CD4-positive, alpha-beta memory T cell (primary cell): ENCODE data around the gene RNASEL. TPM values are rescaled to one million over a fixed set of nuclear protein-coding genes. Genes with fewer than 3 reads are reported as not detected.

Experiments used
- CTCF ChIA-PET: fragments of 350-600 bp; sonication (Branson Sonifier 250); formaldehyde crosslinking; loops from one replicate; lab custom pipeline; 2021; ENCODE audit warnings: inconsistent platforms; ENCODE audit not compliant: partially characterized antibody; lab: Charles Lee
- POLR2A ChIA-PET: fragments of 350-600 bp; sonication (Branson Sonifier 250); formaldehyde crosslinking; loops from one replicate; lab custom pipeline; 2021; ENCODE audit not compliant: partially characterized antibody; lab: Charles Lee
- DNase-seq, 5 donors: peaks; one replicate each; pipeline versions ENCODE4 v3.0.0 to v3.0.0-alpha.2; 2020 to 2022; ENCODE audit warnings: mixed read lengths in 1 of 5
- H3K27ac ChIP-seq: one replicate; pipeline ENCODE4 v1.7.0; 2013; ENCODE audit warnings: low read depth, low read length
- H3K27me3 ChIP-seq: 2 replicates; pipeline ENCODE4 v1.7.0; 2013; ENCODE audit warnings: mild to moderate bottlenecking, low read length, moderate library complexity; ENCODE audit not compliant: insufficient read depth
- H3K36me3 ChIP-seq: 2 replicates; pipeline ENCODE4 v1.7.0; 2013; ENCODE audit warnings: mild to moderate bottlenecking, low read length, moderate library complexity; ENCODE audit not compliant: insufficient read depth
- H3K4me1 ChIP-seq: 2 replicates; pipeline ENCODE4 v1.7.0; 2013; ENCODE audit warnings: mild to moderate bottlenecking, low read length, moderate library complexity; ENCODE audit not compliant: insufficient read depth
- H3K4me3 ChIP-seq, 2 donors: one replicate each; pipeline ENCODE4 v1.7.0; 2013; ENCODE audit warnings: low read length in 2 of 2, mild to moderate bottlenecking in 1 of 2
- H3K9me3 ChIP-seq, 2 donors: one replicate each; pipeline ENCODE4 v1.7.0; 2013; ENCODE audit warnings: low read length in 2 of 2, control low read depth in 1 of 2; ENCODE audit not compliant: control insufficient read depth in 1 of 2
- H3K27ac Mint-ChIP-seq, 7 donors: one replicate each; pipeline ENCODE4 v1.8.0; 2020 to 2021; ENCODE audit warnings: mixed read lengths in 7 of 7, mild to moderate bottlenecking in 6 of 7, inconsistent platforms in 3 of 7, moderate library complexity in 3 of 7
- H3K27me3 Mint-ChIP-seq, 2 donors: one replicate each; pipeline ENCODE4 v1.8.0; 2020 to 2021; ENCODE audit warnings: mixed read lengths in 2 of 2
- H3K36me3 Mint-ChIP-seq, 2 donors: one replicate each; pipeline ENCODE4 v1.8.0; 2020 to 2021; ENCODE audit warnings: mixed read lengths in 2 of 2, inconsistent platforms in 1 of 2, mild to moderate bottlenecking in 1 of 2
- H3K4me1 Mint-ChIP-seq, 4 donors: one replicate each; pipeline ENCODE4 v1.8.0; 2020 to 2021; ENCODE audit warnings: mixed read lengths in 4 of 4, mild to moderate bottlenecking in 1 of 4
- H3K4me3 Mint-ChIP-seq, 8 donors: one replicate each; pipeline ENCODE4 v1.8.0; 2020 to 2021; ENCODE audit warnings: mixed read lengths in 8 of 8, mild to moderate bottlenecking in 7 of 8, moderate library complexity in 6 of 8, inconsistent platforms in 3 of 8
- H3K9me3 Mint-ChIP-seq, 8 donors: one replicate each; pipeline ENCODE4 v1.8.0; 2020 to 2021; ENCODE audit warnings: mixed read lengths in 8 of 8, mild to moderate bottlenecking in 5 of 8, inconsistent platforms in 3 of 8, moderate library complexity in 1 of 8
- intact Hi-C: fragments of 100-400 bp; cut with micrococcal nuclease; formaldehyde crosslinking; loops from one replicate; pipeline ENCODE4 v1.15.1; 2023
- polyA plus RNA-seq, 2 donors: library from polyadenylated mRNA; unstranded; fragments of 300-500 nt; fragmentation: Illumina TruSeq; gene quantifications; one replicate each; pipeline ENCODE4 v1.2.3, GENCODE V29; 2021
- total RNA-seq, 2 experiments: library from RNA; stranded (reverse); gene quantifications; one replicate each; pipeline ENCODE4 v1.2.3, GENCODE V29; 2021

Gene RNASEL, protein sequence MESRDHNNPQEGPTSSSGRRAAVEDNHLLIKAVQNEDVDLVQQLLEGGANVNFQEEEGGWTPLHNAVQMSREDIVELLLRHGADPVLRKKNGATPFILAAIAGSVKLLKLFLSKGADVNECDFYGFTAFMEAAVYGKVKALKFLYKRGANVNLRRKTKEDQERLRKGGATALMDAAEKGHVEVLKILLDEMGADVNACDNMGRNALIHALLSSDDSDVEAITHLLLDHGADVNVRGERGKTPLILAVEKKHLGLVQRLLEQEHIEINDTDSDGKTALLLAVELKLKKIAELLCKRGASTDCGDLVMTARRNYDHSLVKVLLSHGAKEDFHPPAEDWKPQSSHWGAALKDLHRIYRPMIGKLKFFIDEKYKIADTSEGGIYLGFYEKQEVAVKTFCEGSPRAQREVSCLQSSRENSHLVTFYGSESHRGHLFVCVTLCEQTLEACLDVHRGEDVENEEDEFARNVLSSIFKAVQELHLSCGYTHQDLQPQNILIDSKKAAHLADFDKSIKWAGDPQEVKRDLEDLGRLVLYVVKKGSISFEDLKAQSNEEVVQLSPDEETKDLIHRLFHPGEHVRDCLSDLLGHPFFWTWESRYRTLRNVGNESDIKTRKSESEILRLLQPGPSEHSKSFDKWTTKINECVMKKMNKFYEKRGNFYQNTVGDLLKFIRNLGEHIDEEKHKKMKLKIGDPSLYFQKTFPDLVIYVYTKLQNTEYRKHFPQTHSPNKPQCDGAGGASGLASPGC
- total RNA-seq, result 10 to 100 TPM; 33.9 to 35.4 TPM
- 10 to 100 TPM in 1 of 2 donors, 1 to 10 TPM in 1; 4.5 to 11.6 TPM for polyA plus RNA-seq

DNA sequence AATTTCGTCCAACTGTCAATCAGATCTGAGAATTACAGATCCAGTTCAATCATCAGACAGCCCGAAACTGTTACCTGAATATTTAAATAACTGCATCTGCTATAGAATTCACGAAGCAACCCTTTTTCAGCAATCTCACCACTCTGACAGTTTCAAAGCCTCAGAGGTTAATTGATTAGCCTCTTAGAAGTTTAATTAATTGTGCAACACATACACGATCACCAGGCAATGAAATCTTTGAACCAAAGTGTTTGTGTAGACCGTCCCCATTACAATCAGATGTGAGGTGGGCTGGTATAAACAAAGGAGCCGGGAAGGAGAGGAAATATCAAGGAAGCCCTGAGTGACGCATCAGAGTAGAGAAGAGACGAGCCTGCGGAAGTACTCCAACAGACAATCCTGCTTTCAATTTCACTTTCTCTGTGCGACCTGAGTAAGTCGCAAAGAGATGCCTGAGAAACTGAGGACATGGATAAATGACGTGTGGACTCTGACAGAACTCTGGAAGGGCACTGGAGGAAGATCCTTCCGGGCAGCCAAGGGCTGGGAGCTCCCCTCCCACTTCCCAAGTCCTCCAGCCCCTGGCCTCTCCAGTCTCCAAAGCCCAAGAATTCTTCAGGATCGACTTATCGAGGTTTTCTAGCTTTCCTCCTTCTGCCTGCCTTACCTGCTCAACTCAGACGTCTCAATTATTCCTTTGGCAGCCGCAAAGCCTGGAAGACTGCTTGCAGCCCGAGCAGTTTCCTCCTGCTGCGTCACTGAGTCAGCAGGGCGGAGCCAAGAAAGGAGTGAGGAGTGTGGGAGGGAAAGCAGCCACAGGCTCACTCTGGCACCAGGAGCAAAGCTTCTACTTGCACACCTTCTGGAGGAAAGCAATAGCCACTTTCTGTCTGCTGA lies at the start of gene RNASEL:
Gene RNASEL, minus strand, starts transcription at position 757 of the 897 bp plus-strand sequence. CDS start 2,450 bp downstream, outside the sequence.
- Mint-ChIP-seq H3K4me3 (peak within 1 kb of the TSS; percentile 93 to 99 (median 96)), H3K36me3 (peaks cover 32 to 45% of the 10 kb centered on the region in 2 donors), H3K4me1 (peaks cover 36 to 61% (median 46%) of the 10 kb centered on the region in 4 donors), H3K27ac (peak within 1 kb of the TSS; percentile 96 to 100 (median 99)), H3K27me3 (no peaks in the 10 kb centered on the region), H3K9me3 (peaks cover 0 to 4% (median 0%) of the 10 kb centered on the region in 8 donors)
- Histone ChIP-seq H3K9me3 (no peaks in the 10 kb centered on the region), H3K4me3 (peak within 1 kb of the TSS; percentile 93 to 94), H3K4me1 (peaks cover 48% of the 10 kb centered on the region), H3K27me3 (no peaks in the 10 kb centered on the region), H3K27ac (peak within 1 kb of the TSS; percentile 98), H3K36me3 (no peaks in the 10 kb centered on the region)
- intact Hi-C loops, result loop anchor here (1.0 to 2.0 kb wide), 3 partner anchors 16 to 560 kb away; partner anchors contain the start of genes DHX9 and RGS16
- ChIA-PET CTCF (interaction anchor here (0.8 to 5.4 kb wide), 10 partner anchors 7 to 445 kb away, joined by 3 to 69 read pairs (median 4); no protein-coding TSS in a partner anchor), POLR2A (interaction anchor here (0.8 to 3.3 kb wide), 12 partner anchors 12 to 559 kb away, joined by 3 to 31 read pairs (median 9); partner anchors contain the start of genes DHX9, NPL and RGS16)
- peak; percentile 60 to 77 (median 71) for DNase-seq

DNA sequence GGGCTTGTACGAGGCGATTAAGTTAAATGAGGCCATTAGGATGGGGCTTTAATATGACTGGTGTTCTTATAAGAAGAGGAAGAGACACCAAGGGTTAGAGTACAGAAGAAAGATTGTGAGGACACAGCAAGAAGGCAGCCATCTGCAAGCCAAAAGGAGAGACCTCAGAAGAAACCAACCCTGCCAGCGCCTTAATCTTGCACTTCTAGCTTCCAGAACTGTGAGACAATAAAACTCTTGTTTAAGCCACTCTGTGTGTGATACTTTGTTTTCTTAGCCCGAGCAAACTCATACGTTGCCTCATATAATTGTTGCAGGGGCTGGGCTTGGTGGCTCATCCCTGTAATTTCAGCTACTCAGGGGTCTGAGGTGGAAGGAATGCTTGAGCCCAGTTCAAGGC lies 48.7 kb upstream of the RNASEL start:
- Mint-ChIP-seq H3K27me3 (no peaks in the 10 kb centered on the region), H3K9me3 (no peaks in the 10 kb centered on the region), H3K4me3 (no peak overlapping the region), H3K27ac (no peak overlapping the region), H3K36me3 (no peaks in the 10 kb centered on the region), H3K4me1 (peaks cover 3 to 10% (median 4%) of the 10 kb centered on the region in 4 donors)
- Histone ChIP-seq H3K4me1 (peaks cover 4% of the 10 kb centered on the region), H3K9me3 (no peaks in the 10 kb centered on the region), H3K27me3 (no peaks in the 10 kb centered on the region), H3K27ac (no peak overlapping the region), H3K4me3 (no peak overlapping the region), H3K36me3 (no peaks in the 10 kb centered on the region)
- CTCF ChIA-PET, result no interaction called here
- POLR2A ChIA-PET, result no interaction called here
- intact Hi-C loops, result no loop called here
- no peak for DNase-seq

DNA sequence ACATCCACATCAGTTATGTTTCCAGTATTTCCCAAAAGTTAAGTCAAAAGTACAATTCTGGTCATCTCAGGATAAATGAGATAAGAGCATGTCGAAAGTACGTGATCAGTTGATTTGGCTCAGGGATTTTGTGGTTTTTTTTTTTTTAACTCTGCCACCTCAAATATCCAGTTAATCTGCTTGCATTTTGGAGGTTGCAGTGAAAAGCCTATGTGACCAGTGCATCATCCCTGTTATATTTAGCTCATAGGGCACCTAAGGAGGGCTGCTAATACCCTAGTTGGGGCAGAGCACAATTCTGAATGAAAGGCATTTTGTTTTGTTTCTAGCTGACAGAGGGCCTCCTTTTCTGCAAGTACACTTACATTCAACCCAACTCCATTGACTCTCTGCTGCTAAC lies 46.8 kb upstream of the RNASEL start:
- no peak overlapping the region for H3K27ac Mint-ChIP-seq
- no peak overlapping the region for H3K4me3 ChIP-seq
- no peaks in the 10 kb centered on the region for H3K27me3 ChIP-seq
- no peak overlapping the region for H3K27ac ChIP-seq
- H3K4me1 Mint-ChIP-seq, result peaks cover 13 to 29% (median 15%) of the 10 kb centered on the region in 4 donors
- H3K4me1 ChIP-seq, result peaks cover 16% of the 10 kb centered on the region
- no peaks in the 10 kb centered on the region for H3K36me3 Mint-ChIP-seq
- H3K27me3 Mint-ChIP-seq, result no peaks in the 10 kb centered on the region
- intact Hi-C loops, result no loop called here
- ChIA-PET CTCF (no interaction called here), POLR2A (no interaction called here)
- H3K9me3 ChIP-seq, result no peaks in the 10 kb centered on the region
- no peaks in the 10 kb centered on the region for H3K9me3 Mint-ChIP-seq
- no peak for DNase-seq
- no peak overlapping the region for H3K4me3 Mint-ChIP-seq
- no peaks in the 10 kb centered on the region for H3K36me3 ChIP-seq

DNA sequence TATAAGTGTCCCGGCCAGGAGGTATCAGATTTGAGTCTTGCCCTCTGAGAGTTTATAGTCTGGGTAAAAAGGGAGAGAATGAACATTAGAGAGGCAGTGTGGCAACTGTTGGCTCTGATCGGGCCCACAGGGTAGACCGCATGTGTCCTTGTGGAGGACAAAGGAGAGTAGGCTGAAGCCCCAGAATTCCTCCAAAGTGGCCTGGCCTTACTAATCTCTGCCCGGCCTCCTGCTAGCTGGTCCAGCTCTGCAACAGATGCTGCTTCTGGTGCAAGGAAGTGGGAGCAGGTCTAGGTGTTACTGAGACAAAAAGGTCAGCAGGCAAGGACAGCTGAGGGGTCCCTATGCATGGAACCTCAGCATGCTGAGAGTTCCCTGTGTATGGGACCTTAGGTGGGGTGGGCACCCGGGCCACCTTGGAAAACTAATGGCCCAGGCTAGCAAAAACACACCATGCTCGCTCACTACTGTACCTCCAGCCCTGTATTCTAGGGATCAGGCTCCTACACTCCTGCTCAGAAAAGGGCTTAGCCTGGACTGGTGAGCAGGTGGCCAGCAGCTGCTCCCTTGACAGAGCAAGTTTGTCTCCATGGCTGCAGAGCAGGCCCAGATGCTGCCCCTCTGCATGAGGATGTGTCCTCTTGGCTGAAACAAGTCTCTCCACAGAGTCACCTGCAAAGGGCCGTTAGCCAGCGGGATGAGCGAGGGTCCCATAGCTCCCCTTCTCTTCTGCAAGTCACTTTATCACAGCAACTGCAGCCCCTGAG lies 45.4 kb upstream of the RNASEL start:
- intact Hi-C loops, result no loop called here
- CTCF ChIA-PET, result interaction anchor here (2.3 kb wide), 1 partner anchor 148 kb away, joined by 7 read pairs; no protein-coding TSS in a partner anchor

DNA sequence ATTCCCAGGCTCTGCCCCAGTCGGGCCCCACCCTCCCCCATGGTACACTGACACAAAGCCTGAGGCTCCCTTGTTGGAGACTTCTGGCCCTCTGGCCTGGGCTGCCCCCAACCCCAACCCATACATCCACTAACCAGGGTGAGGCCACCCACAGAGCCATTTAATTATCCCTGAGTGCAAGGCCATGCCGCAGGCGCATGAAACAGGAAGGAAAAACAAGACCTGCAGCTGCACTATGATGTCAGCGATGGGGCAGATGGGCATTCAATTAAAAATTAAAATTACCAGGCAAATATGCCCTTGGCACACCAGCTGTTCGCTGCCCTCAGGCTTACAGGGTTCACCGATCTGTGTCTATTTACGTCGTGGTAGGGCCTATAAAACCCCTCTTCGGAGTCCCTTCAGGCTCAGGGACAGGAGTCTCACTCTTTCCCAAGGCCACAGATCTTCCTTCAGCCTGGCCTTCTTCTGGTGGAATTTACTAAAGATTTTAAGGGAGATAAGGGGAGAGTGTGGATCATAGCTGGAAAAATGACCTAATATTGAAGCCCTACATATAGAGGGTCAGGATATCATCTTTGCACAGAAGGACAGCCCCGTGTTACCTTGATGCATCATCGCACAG lies 44.7 kb upstream of the RNASEL start:
- no peaks in the 10 kb centered on the region for H3K27me3 Mint-ChIP-seq
- no peak overlapping the region for H3K4me3 ChIP-seq
- ChIA-PET POLR2A (no interaction called here), CTCF (interaction anchor here (2.3 kb wide), 1 partner anchor 149 kb away, joined by 7 read pairs; no protein-coding TSS in a partner anchor)
- H3K4me1 Mint-ChIP-seq, result peaks cover 25 to 50% (median 31%) of the 10 kb centered on the region in 4 donors
- H3K27ac ChIP-seq, result no peak overlapping the region
- no peaks in the 10 kb centered on the region for H3K9me3 Mint-ChIP-seq
- H3K4me3 Mint-ChIP-seq, result no peak overlapping the region
- intact Hi-C loops, result no loop called here
- no peak overlapping the region for H3K27ac Mint-ChIP-seq
- no peak for DNase-seq
- no peaks in the 10 kb centered on the region for H3K36me3 Mint-ChIP-seq
- no peaks in the 10 kb centered on the region for H3K27me3 ChIP-seq
- no peaks in the 10 kb centered on the region for H3K9me3 ChIP-seq
- no peaks in the 10 kb centered on the region for H3K36me3 ChIP-seq
- peaks cover 37% of the 10 kb centered on the region for H3K4me1 ChIP-seq

More for the DNA sequence above, 45.4 kb upstream of the RNASEL start:
- no peak overlapping the region for H3K4me3 ChIP-seq
- Mint-ChIP-seq H3K27me3 (no peaks in the 10 kb centered on the region), H3K9me3 (no peaks in the 10 kb centered on the region), H3K4me1 (peaks cover 21 to 43% (median 26%) of the 10 kb centered on the region in 4 donors), H3K4me3 (no peak overlapping the region), H3K27ac (no peak overlapping the region), H3K36me3 (no peaks in the 10 kb centered on the region)
- H3K9me3 ChIP-seq, result no peaks in the 10 kb centered on the region
- H3K4me1 ChIP-seq, result peaks cover 30% of the 10 kb centered on the region
- no peak overlapping the region for H3K27ac ChIP-seq
- H3K27me3 ChIP-seq, result no peaks in the 10 kb centered on the region
- DNase-seq, result no peak
- no peaks in the 10 kb centered on the region for H3K36me3 ChIP-seq
- POLR2A ChIA-PET, result no interaction called here

DNA sequence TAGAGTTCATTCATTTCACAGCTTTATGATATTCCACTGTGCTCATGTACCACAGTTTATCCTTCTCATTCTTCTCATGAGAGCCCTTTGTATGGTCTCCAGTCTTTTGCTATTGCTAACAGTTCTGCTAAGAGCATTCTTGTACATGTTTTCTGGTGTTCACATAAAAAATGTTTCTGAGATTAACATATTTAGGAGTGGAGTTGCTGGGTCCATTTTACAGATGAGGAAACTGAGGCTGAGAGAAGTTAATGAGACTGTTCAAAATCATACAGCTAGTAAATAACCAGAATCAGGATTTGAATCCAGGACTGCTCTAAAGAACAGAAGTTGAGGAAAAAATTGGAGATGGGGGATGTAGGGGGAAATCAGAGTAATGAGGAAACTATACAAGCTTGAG lies 44.0 kb upstream of the RNASEL start:
- H3K9me3 Mint-ChIP-seq, result no peaks in the 10 kb centered on the region
- no peaks in the 10 kb centered on the region for H3K36me3 Mint-ChIP-seq
- H3K4me1 Mint-ChIP-seq, result peaks cover 25 to 50% (median 31%) of the 10 kb centered on the region in 4 donors
- ChIA-PET POLR2A (interaction anchor here (1.4 kb wide), 1 partner anchor 29 kb away, joined by 3 read pairs; the partner anchor contains the start of gene RGS16), CTCF (interaction anchor here (2.3 kb wide), 1 partner anchor 149 kb away, joined by 7 read pairs; no protein-coding TSS in a partner anchor)
- Histone ChIP-seq H3K27me3 (no peaks in the 10 kb centered on the region), H3K27ac (no peak overlapping the region), H3K4me3 (no peak overlapping the region), H3K4me1 (peaks cover 37% of the 10 kb centered on the region), H3K36me3 (no peaks in the 10 kb centered on the region), H3K9me3 (no peaks in the 10 kb centered on the region)
- no peak overlapping the region for H3K27ac Mint-ChIP-seq
- no peaks in the 10 kb centered on the region for H3K27me3 Mint-ChIP-seq
- intact Hi-C loops, result no loop called here
- no peak overlapping the region for H3K4me3 Mint-ChIP-seq
- DNase-seq, result no peak
